ENCODE results near the gene PPP1R16B. TPM values are rescaled to one million over a fixed set of nuclear protein-coding genes. Genes with fewer than 3 reads are reported as not detected.

PPP1R16B gene
- total RNA-seq, 6 experiments from 2014 or later, result 0.62 to 4.0 (median 2.3) TPM

GRCh38 chr20:38947931-38948362 lies 142.4 kb downstream of the PPP1R16B start:
- Histone ChIP-seq H3K9me3 (no peaks in the 10 kb centered on the region), H3K27me3 (no peaks in the 10 kb centered on the region), H3K4me3 (no peak overlapping the region), H3K36me3 (no peaks in the 10 kb centered on the region), H3K27ac (no peak overlapping the region), H3K4me1 (no peaks in the 10 kb centered on the region)
- no peak for ATAC-seq
- WGBS (ENCODE audit: insufficient coverage, low coverage, low lambda C conversion rate, missing lambda C conversion rate), result 83% methylated on average over 6 of the region's 7 CpGs
- TF ChIP-seq POLR2A (IDR thresholded peaks at IDR 0.05) (no peak), CTCF (IDR thresholded peaks at IDR 0.05) (no peak)
- intact Hi-C loops (cut with DNase I), result no loop called here
- no peak for DNase-seq

GRCh38 chr20:38950254-38950653 lies 144.8 kb downstream of the PPP1R16B start:
- DNase-seq (no peak), ATAC-seq (no peak)
- Histone ChIP-seq H3K4me1 (peaks cover 0 to 11% (median 0%) of the 10 kb centered on the region in 4 donors), H3K27ac (no peak overlapping the region), H3K9me3 (no peaks in the 10 kb centered on the region), H3K4me3 (no peak overlapping the region), H3K36me3 (no peaks in the 10 kb centered on the region), H3K27me3 (no peaks in the 10 kb centered on the region)
- TF ChIP-seq POLR2A (IDR thresholded peaks at IDR 0.05) (no peak), CTCF (IDR thresholded peaks at IDR 0.05) (no peak)
- WGBS (ENCODE audit: insufficient coverage, low coverage, low lambda C conversion rate, missing lambda C conversion rate), result 100% methylated on average over 2 of the region's 2 CpGs
- intact Hi-C loops (cut with DNase I), result no loop called here

GRCh38 chr20:38951611-38952010 lies 146.1 kb downstream of the PPP1R16B start:
- Histone ChIP-seq H3K27me3 (no peaks in the 10 kb centered on the region), H3K9me3 (no peaks in the 10 kb centered on the region), H3K4me1 (peaks cover 0 to 11% (median 0%) of the 10 kb centered on the region in 4 donors), H3K27ac (no peak overlapping the region), H3K4me3 (no peak overlapping the region), H3K36me3 (no peaks in the 10 kb centered on the region)
- 100% methylated on average over 6 of the region's 9 CpGs for WGBS (ENCODE audit: insufficient coverage, low coverage, low lambda C conversion rate, missing lambda C conversion rate)
- TF ChIP-seq CTCF (IDR thresholded peaks at IDR 0.05), result no peak
- no peak for TF ChIP-seq POLR2A (IDR thresholded peaks at IDR 0.05)
- DNase-seq (no peak), ATAC-seq (no peak)
- intact Hi-C loops (cut with DNase I), result no loop called here

- Histone ChIP-seq H3K27me3 (no peaks in the 10 kb centered on the region), H3K4me1 (peaks cover 0 to 11% (median 0%) of the 10 kb centered on the region in 4 donors), H3K9me3 (no peaks in the 10 kb centered on the region), H3K27ac (no peak overlapping the region), H3K36me3 (no peaks in the 10 kb centered on the region), H3K4me3 (no peak overlapping the region)
- TF ChIP-seq POLR2A (IDR thresholded peaks at IDR 0.05), result no peak
- no peak for TF ChIP-seq CTCF (IDR thresholded peaks at IDR 0.05)
- intact Hi-C loops (cut with DNase I), result no loop called here
- no peak for DNase-seq
- 96% methylated on average over 4 of the region's 6 CpGs for WGBS (ENCODE audit: insufficient coverage, low coverage, low lambda C conversion rate, missing lambda C conversion rate)
- no peak for ATAC-seq
Observed at GRCh38 chr20:38952153-38952552, 146.7 kb downstream of the PPP1R16B start.

Measured in right lobe of liver (tissue), 6 donors.